Stimulated activated memory B cell treated with anti-CD40 and anti-IgM and Interleukin-4, amounts not matched to agents 10 μg/mL and 1 μg/mL and 100 μg/mL, for 72 hours (primary cell): ENCODE data around the gene TSHB.
A peak's percentile ranks its signal among the peaks of the same experiment; 100 is the strongest.

Experiments used
- ATAC-seq: fragments of 150-1000 bp; cut with Tn5 transposase; 2 replicates; pipeline ENCODE4 v1.10.0; 2021
- H3K27ac Mint-ChIP-seq: one replicate; pipeline ENCODE4 v1.8.0; 2022; ENCODE audit warnings: mild to moderate bottlenecking, mixed read lengths
- H3K27me3 Mint-ChIP-seq: one replicate; pipeline ENCODE4 v1.8.0; 2022; ENCODE audit warnings: mixed read lengths
- H3K36me3 Mint-ChIP-seq: one replicate; pipeline ENCODE4 v1.8.0; 2022; ENCODE audit warnings: mixed read lengths
- H3K4me1 Mint-ChIP-seq: one replicate; pipeline ENCODE4 v1.8.0; 2022; ENCODE audit warnings: mixed read lengths
- H3K4me3 Mint-ChIP-seq: one replicate; pipeline ENCODE4 v1.8.0; 2022; ENCODE audit warnings: mild to moderate bottlenecking, moderate library complexity, mixed read lengths
- H3K9me3 Mint-ChIP-seq: one replicate; pipeline ENCODE4 v1.8.0; 2022; ENCODE audit warnings: mixed read lengths

Gene TSHB

GRCh38 chr1:115069659-115070308 lies 40.2 kb downstream of the TSHB start:
- Mint-ChIP-seq H3K27ac (no peak overlapping the region), H3K4me3 (no peak overlapping the region)
- ATAC-seq, result no peak

GRCh38 chr1:115071012-115071664 lies 41.5 kb downstream of the TSHB start:
- H3K36me3 Mint-ChIP-seq, result no peaks in the 10 kb centered on the region
- H3K4me1 Mint-ChIP-seq, result peaks cover 13% of the 10 kb centered on the region
- peaks cover 16% of the 10 kb centered on the region for H3K27me3 Mint-ChIP-seq
- no peak for ATAC-seq
- peak overlapping the region; percentile 1 for H3K27ac Mint-ChIP-seq
- no peaks in the 10 kb centered on the region for H3K9me3 Mint-ChIP-seq
- H3K4me3 Mint-ChIP-seq, result no peak overlapping the region

More at GRCh38 chr1:115069659-115070308, 40.2 kb downstream of the TSHB start:
- no peaks in the 10 kb centered on the region for H3K36me3 Mint-ChIP-seq
- H3K27me3 Mint-ChIP-seq, result peaks cover 3% of the 10 kb centered on the region
- peaks cover 13% of the 10 kb centered on the region for H3K4me1 Mint-ChIP-seq
- no peaks in the 10 kb centered on the region for H3K9me3 Mint-ChIP-seq

- no peaks in the 10 kb centered on the region for H3K9me3 Mint-ChIP-seq
Measured at GRCh38 chr1:115073298-115074087, 43.9 kb downstream of the TSHB start.

GRCh38 chr1:115074839-115075534 lies 45.4 kb downstream of the TSHB start:
- H3K4me3 Mint-ChIP-seq, result no peak overlapping the region
- H3K27me3 Mint-ChIP-seq, result peaks cover 22% of the 10 kb centered on the region
- no peaks in the 10 kb centered on the region for H3K9me3 Mint-ChIP-seq
- peaks cover 12% of the 10 kb centered on the region for H3K4me1 Mint-ChIP-seq
- no peaks in the 10 kb centered on the region for H3K36me3 Mint-ChIP-seq
- H3K27ac Mint-ChIP-seq, result no peak overlapping the region
- ATAC-seq, result no peak

More at GRCh38 chr1:115073298-115074087, 43.9 kb downstream of the TSHB start:
- Mint-ChIP-seq H3K27me3 (peaks cover 22% of the 10 kb centered on the region), H3K4me1 (peaks cover 13% of the 10 kb centered on the region), H3K4me3 (no peak overlapping the region), H3K36me3 (no peaks in the 10 kb centered on the region), H3K27ac (no peak overlapping the region)
- ATAC-seq, result peak; percentile 66

- Mint-ChIP-seq H3K4me1 (no peaks in the 10 kb centered on the region), H3K9me3 (no peaks in the 10 kb centered on the region), H3K27me3 (peaks cover 22% of the 10 kb centered on the region), H3K27ac (no peak overlapping the region), H3K36me3 (no peaks in the 10 kb centered on the region), H3K4me3 (no peak overlapping the region)
- no peak for ATAC-seq
Measured at GRCh38 chr1:115076384-115076915, 46.8 kb downstream of the TSHB start.

GRCh38 chr1:115077286-115077983 lies 47.8 kb downstream of the TSHB start:
- peaks cover 22% of the 10 kb centered on the region for H3K27me3 Mint-ChIP-seq
- H3K36me3 Mint-ChIP-seq, result no peaks in the 10 kb centered on the region
- H3K4me3 Mint-ChIP-seq, result no peak overlapping the region
- no peaks in the 10 kb centered on the region for H3K9me3 Mint-ChIP-seq
- H3K4me1 Mint-ChIP-seq, result no peaks in the 10 kb centered on the region
- H3K27ac Mint-ChIP-seq, result no peak overlapping the region
- ATAC-seq, result no peak

GRCh38 chr1:115077984-115078330 lies 48.3 kb downstream of the TSHB start:
- Mint-ChIP-seq H3K27me3 (peaks cover 22% of the 10 kb centered on the region), H3K9me3 (no peaks in the 10 kb centered on the region), H3K4me3 (no peak overlapping the region), H3K4me1 (no peaks in the 10 kb centered on the region), H3K36me3 (no peaks in the 10 kb centered on the region), H3K27ac (no peak overlapping the region)
- no peak for ATAC-seq

GRCh38 chr1:115078708-115079107 lies 49.1 kb downstream of the TSHB start:
- Mint-ChIP-seq H3K9me3 (no peaks in the 10 kb centered on the region), H3K36me3 (no peaks in the 10 kb centered on the region), H3K27ac (no peak overlapping the region), H3K27me3 (peaks cover 22% of the 10 kb centered on the region), H3K4me1 (no peaks in the 10 kb centered on the region), H3K4me3 (no peak overlapping the region)
- no peak for ATAC-seq

GRCh38 chr1:115082949-115083348 lies 53.3 kb downstream of the TSHB start:
- Mint-ChIP-seq H3K36me3 (no peaks in the 10 kb centered on the region), H3K9me3 (no peaks in the 10 kb centered on the region), H3K27me3 (no peaks in the 10 kb centered on the region), H3K4me1 (no peaks in the 10 kb centered on the region), H3K4me3 (no peak overlapping the region), H3K27ac (no peak overlapping the region)
- no peak for ATAC-seq
